ENCODE data around the gene PAX8.

DNA sequence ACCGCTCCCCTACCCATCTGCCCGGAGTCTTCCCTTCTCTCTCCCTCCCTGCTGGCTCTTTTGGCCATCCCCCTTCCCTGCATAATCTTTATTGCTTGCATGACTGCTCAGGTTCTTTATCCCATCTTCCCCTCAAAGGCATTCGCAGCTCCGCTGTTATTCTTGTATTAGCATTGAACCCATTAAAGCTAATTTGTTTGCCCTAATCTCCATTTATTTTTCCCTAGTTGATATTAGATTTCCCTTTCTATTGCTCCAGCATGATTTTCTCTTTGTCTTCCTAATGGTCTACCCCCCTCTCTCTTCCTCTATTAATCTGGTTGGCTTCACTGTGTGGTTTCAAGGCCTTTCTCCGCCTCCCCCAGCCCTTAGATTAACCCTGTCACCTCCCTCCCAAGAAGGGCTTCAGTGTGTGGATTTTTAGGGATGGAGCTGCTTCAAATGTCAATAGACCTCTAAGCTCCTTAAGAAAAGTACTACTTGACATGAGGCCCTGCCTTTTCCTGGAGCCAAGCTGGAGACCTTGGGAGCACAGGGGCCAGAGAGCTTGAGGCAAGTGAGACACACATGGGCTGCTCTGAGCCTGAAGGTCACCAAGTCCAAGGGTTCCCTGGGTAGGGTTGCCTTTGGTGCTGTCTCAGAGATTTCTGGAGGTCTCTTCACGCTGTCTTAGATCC is 20.1 kb downstream of the PAX8 start:
- TF ChIP-seq USF2 (IDR thresholded peaks at IDR 0.05; ENCODE audit: borderline replicate concordance, low read depth, low read length) (no peak), CTCF (IDR thresholded peaks at IDR 0.05) (no peak), EZH2phosphoT487 (IDR thresholded peaks at IDR 0.05; ENCODE audit: borderline replicate concordance, low read depth) (no peak), NRF1 (IDR thresholded peaks at IDR 0.05; ENCODE audit: low read depth, low read length) (no peak), SIN3A (IDR thresholded peaks at IDR 0.05; ENCODE audit: borderline replicate concordance, low read depth, low read length) (no peak), MEF2A (IDR thresholded peaks at IDR 0.05; ENCODE audit: borderline replicate concordance, low read depth) (no peak), TEAD4 (IDR thresholded peaks at IDR 0.05; ENCODE audit: borderline replicate concordance, insufficient read depth) (no peak), EP300 (IDR thresholded peaks at IDR 0.05; ENCODE audit: borderline replicate concordance in 1 of 2, low read depth in 1 of 2, low read length in 1 of 2) (no peak), POLR2AphosphoS5 (IDR thresholded peaks at IDR 0.05; ENCODE audit: low read depth, low read length) (no peak), NFIC (IDR thresholded peaks at IDR 0.05; ENCODE audit: borderline replicate concordance) (no peak)
- TF ChIP-seq, protein P1, sequence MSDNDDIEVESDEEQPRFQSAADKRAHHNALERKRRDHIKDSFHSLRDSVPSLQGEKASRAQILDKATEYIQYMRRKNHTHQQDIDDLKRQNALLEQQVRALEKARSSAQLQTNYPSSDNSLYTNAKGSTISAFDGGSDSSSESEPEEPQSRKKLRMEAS (IDR thresholded peaks at IDR 0.05; ENCODE audit: low read depth), result no peak
